H1 (cell line): ENCODE measurements around the gene SRXN1. TPM values are rescaled to one million over a fixed set of nuclear protein-coding genes. Genes with fewer than 3 reads are reported as not detected.

ENCODE experiments used
- CTCF ChIA-PET: fragments of 300-600 bp; sonication (Branson Sonifier 250); formaldehyde crosslinking; loops from one replicate; lab custom pipeline; 2021; ENCODE audit not compliant: partially characterized antibody; lab: Charles Lee
- POLR2A ChIA-PET: fragments of 300-600 bp; sonication (Branson Sonifier 250); formaldehyde crosslinking; loops from one replicate; lab custom pipeline; 2021; ENCODE audit warnings: inconsistent platforms; ENCODE audit not compliant: partially characterized antibody; lab: Charles Lee
- DNase-seq, 2 experiments: peaks; one replicate each; pipeline versions ENCODE4 v3.0.0 to v3.0.0-alpha.2; 2010 to 2022; ENCODE audit warnings: low spot score in 2 of 2, low read depth in 1 of 2, mixed read lengths in 1 of 2
- FAIRE-seq: peaks from 2 replicates; lab custom pipeline; 2011; peaks lifted over from hg19 to GRCh38; lab: Jason Lieb, UNC
- H2AFZ ChIP-seq: 2 replicates; pipeline ENCODE4 v1.8.1; 2012; ENCODE audit warnings: low read length, inconsistent platforms
- H2AK5ac ChIP-seq: 2 replicates; pipeline ENCODE4 v1.6.1; 2013; ENCODE audit warnings: low read depth, low read length
- H2BK120ac ChIP-seq: replicated peaks from 2 replicates; pipeline ENCODE3; 2013; ENCODE audit warnings: low read depth, low read length, inconsistent platforms
- H2BK12ac ChIP-seq: 2 replicates; pipeline ENCODE4 v1.6.1; 2013; ENCODE audit warnings: low read depth, low read length
- H2BK15ac ChIP-seq: 2 replicates; pipeline ENCODE4 v1.6.1; 2013; ENCODE audit warnings: low read length
- H2BK20ac ChIP-seq: 2 replicates; pipeline ENCODE4 v1.6.1; 2013; ENCODE audit warnings: low read length
- H2BK5ac ChIP-seq: 2 replicates; pipeline ENCODE4 v1.6.1; 2013; ENCODE audit warnings: low read depth, low read length
- H3K14ac ChIP-seq: 2 replicates; pipeline ENCODE4 v1.6.1; 2013; ENCODE audit warnings: inconsistent platforms; ENCODE audit not compliant: insufficient read length
- H3K18ac ChIP-seq: 2 replicates; pipeline ENCODE4 v1.6.1; 2013; ENCODE audit warnings: low read length; ENCODE audit errors: extremely low read depth
- H3K23ac ChIP-seq: 2 replicates; pipeline ENCODE4 v1.6.1; 2013; ENCODE audit warnings: inconsistent platforms; ENCODE audit not compliant: insufficient read length
- H3K23me2 ChIP-seq: 2 replicates; pipeline ENCODE4 v1.6.1; 2013; ENCODE audit warnings: low read depth, low read length
- H3K27ac ChIP-seq: 2 replicates; pipeline ENCODE4 v1.6.1; 2011; ENCODE audit warnings: low read depth, low read length, inconsistent platforms
- H3K27me3 ChIP-seq, 4 experiments: replicated peaks in 1 of 4; 1 replicate in 1 of 4; 2 replicates in 3 of 4; pipeline versions ENCODE4 v1.6.1 to v1.8.1; 2011 to 2013; ENCODE audit warnings: low read length in 3 of 4, mild to moderate bottlenecking in 3 of 4, inconsistent platforms in 2 of 4, mixed read lengths in 2 of 4, moderate library complexity in 1 of 4; ENCODE audit not compliant: control insufficient read depth in 3 of 4, insufficient read depth in 3 of 4; ENCODE audit errors: extremely low read depth in 1 of 4
- H3K36me3 ChIP-seq, 4 experiments: 2 replicates each; pipeline versions ENCODE4 v1.6.1 to v1.8.1; 2011 to 2013; ENCODE audit warnings: mild to moderate bottlenecking in 4 of 4, low read length in 3 of 4, moderate library complexity in 2 of 4, control low read depth in 1 of 4, inconsistent platforms in 1 of 4; ENCODE audit not compliant: insufficient read depth in 4 of 4, control insufficient read depth in 2 of 4
- H3K4ac ChIP-seq: replicated peaks from 2 replicates; pipeline ENCODE3; 2013; ENCODE audit warnings: low read length, low read depth, mixed read lengths, inconsistent platforms; ENCODE audit not compliant: insufficient read length
- H3K4me1 ChIP-seq, 4 experiments: replicated peaks in 1 of 4; 1 replicate in 1 of 4; 2 replicates in 3 of 4; pipeline versions ENCODE4 v1.6.1 to v1.8.1; 2011 to 2013; ENCODE audit warnings: low read length in 3 of 4, inconsistent platforms in 2 of 4, mixed read lengths in 1 of 4; ENCODE audit not compliant: insufficient read depth in 4 of 4, control insufficient read depth in 3 of 4
- H3K4me2 ChIP-seq, 2 experiments: 2 replicates each; pipeline versions ENCODE4 v1.6.1 to v1.8.1; 2011 to 2013; ENCODE audit warnings: low read depth in 2 of 2, low read length in 2 of 2, control low read depth in 1 of 2, inconsistent platforms in 1 of 2, mild to moderate bottlenecking in 1 of 2; ENCODE audit not compliant: insufficient read depth in 1 of 2
- H3K4me3 ChIP-seq, 4 experiments: fragments of 200-600, 300-600 bp in 1 of 4; sonication (generic), shearing (Covaris generic), sonication (Bioruptor Twin) in 1 of 4; 2 replicates each; pipeline versions ENCODE4 v1.5.1 to v1.8.1; 2011 to 2016; ENCODE audit warnings: low read length in 4 of 4, low read depth in 3 of 4, control low read depth in 2 of 4, inconsistent platforms in 2 of 4, mild to moderate bottlenecking in 2 of 4, mixed read lengths in 1 of 4, moderate library complexity in 1 of 4; ENCODE audit not compliant: insufficient read depth in 2 of 4; ENCODE audit errors: extremely low read depth in 1 of 4
- H3K56ac ChIP-seq: replicated peaks from 2 replicates; pipeline ENCODE3; 2013; ENCODE audit warnings: low read depth, mild to moderate bottlenecking, mixed read lengths, low read length, inconsistent platforms; ENCODE audit not compliant: insufficient read length
- H3K79me1 ChIP-seq: 2 replicates; pipeline ENCODE4 v1.6.1; 2013; ENCODE audit warnings: low read depth, low read length, control low read depth
- H3K79me2 ChIP-seq, 2 experiments: 2 replicates each; pipeline versions ENCODE4 v1.6.1 to v1.8.1; 2012 to 2013; ENCODE audit warnings: low read length in 2 of 2, mild to moderate bottlenecking in 2 of 2, inconsistent platforms in 1 of 2; ENCODE audit not compliant: insufficient read depth in 2 of 2, control insufficient read depth in 1 of 2
- H3K9ac ChIP-seq, 4 experiments: replicated peaks in 1 of 4; 1 replicate in 1 of 4; 2 replicates in 3 of 4; pipeline versions ENCODE4 v1.6.1 to v1.8.1; 2011 to 2013; ENCODE audit warnings: low read depth in 3 of 4, low read length in 3 of 4, control low read depth in 2 of 4, mild to moderate bottlenecking in 2 of 4, moderate library complexity in 2 of 4, inconsistent platforms in 1 of 4; ENCODE audit errors: extremely low read depth in 1 of 4
- H3K9me3 ChIP-seq, 2 experiments: 2 replicates each; pipeline versions ENCODE4 v1.6.1 to v1.8.1; 2012 to 2013; ENCODE audit warnings: mild to moderate bottlenecking in 2 of 2, moderate library complexity in 2 of 2, control low read depth in 1 of 2, inconsistent platforms in 1 of 2, low read depth in 1 of 2, low read length in 1 of 2, mixed read lengths in 1 of 2; ENCODE audit not compliant: insufficient read depth in 2 of 2
- H4K20me1 ChIP-seq, 2 experiments: replicated peaks in 1 of 2; 2 replicates each; pipeline versions ENCODE3 to v1.8.1; 2011 to 2013; ENCODE audit warnings: inconsistent platforms in 2 of 2, low read length in 2 of 2, mild to moderate bottlenecking in 1 of 2; ENCODE audit not compliant: insufficient read depth in 2 of 2, control insufficient read depth in 1 of 2
- H4K5ac ChIP-seq: 2 replicates; pipeline ENCODE4 v1.6.1; 2013; ENCODE audit warnings: low read length, low read depth, mixed read lengths, inconsistent platforms; ENCODE audit not compliant: insufficient read length
- H4K8ac ChIP-seq: 2 replicates; pipeline ENCODE4 v1.8.0; 2013; ENCODE audit warnings: mild to moderate bottlenecking, moderate library complexity, low read length, inconsistent platforms; ENCODE audit not compliant: insufficient read depth; ENCODE audit errors: extremely low read depth
- H4K91ac ChIP-seq: replicated peaks from 2 replicates; pipeline ENCODE3; 2013; ENCODE audit warnings: low read length, mixed read lengths, inconsistent platforms; ENCODE audit not compliant: insufficient read length
- WGBS, 2 experiments: shearing (Covaris generic) in 1 of 2; methylation state at CpG; one replicate each; pipeline versions ENCODE4 v1.1.6 to v1.1.7; 2013 to 2015; ENCODE audit warnings: low lambda C conversion rate in 2 of 2, mixed read lengths in 2 of 2, inconsistent platforms in 1 of 2, low coverage in 1 of 2, missing lambda C conversion rate in 1 of 2; ENCODE audit not compliant: insufficient replicate concordance in 2 of 2, insufficient coverage in 1 of 2, insufficient read length in 1 of 2; ENCODE audit errors: extremely low coverage in 1 of 2, missing lambda C conversion rate in 1 of 2; 5-methylcytosine and 5-hydroxymethylcytosine counted together
- polyA plus RNA-seq, 7 experiments: library from polyadenylated mRNA; depleted of rRNA in 3 of 7; stranded (reverse) in 5 of 7; unstranded in 2 of 7; fragments of >200 nt in 5 of 7; fragments of 200-250 nt in 2 of 7; gene quantifications; 1 replicate in 5 of 7; 2 replicates in 1 of 7; 4 replicates in 1 of 7; pipeline versions ENCODE4 v1.2.1 to v1.2.3, GENCODE V29; 2011 to 2013; ENCODE audit warnings: missing spikeins in 2 of 7, mixed read lengths in 2 of 7
- total RNA-seq: library from RNA; stranded (reverse); fragmentation: NEBNext Ultra II Directional; extraction: Animal tissue kit (Norgen Biotek cat#: 25700); gene quantifications from 2 replicates; pipeline ENCODE4 v1.2.1, GENCODE V29; 2021

SRXN1 gene
- total and polyA plus RNA-seq, 2 of the 8 experiments (the other 6 are each of a cell fraction or from before 2014, with no cell fraction given) = 12.2 to 15.8 TPM

DNA sequence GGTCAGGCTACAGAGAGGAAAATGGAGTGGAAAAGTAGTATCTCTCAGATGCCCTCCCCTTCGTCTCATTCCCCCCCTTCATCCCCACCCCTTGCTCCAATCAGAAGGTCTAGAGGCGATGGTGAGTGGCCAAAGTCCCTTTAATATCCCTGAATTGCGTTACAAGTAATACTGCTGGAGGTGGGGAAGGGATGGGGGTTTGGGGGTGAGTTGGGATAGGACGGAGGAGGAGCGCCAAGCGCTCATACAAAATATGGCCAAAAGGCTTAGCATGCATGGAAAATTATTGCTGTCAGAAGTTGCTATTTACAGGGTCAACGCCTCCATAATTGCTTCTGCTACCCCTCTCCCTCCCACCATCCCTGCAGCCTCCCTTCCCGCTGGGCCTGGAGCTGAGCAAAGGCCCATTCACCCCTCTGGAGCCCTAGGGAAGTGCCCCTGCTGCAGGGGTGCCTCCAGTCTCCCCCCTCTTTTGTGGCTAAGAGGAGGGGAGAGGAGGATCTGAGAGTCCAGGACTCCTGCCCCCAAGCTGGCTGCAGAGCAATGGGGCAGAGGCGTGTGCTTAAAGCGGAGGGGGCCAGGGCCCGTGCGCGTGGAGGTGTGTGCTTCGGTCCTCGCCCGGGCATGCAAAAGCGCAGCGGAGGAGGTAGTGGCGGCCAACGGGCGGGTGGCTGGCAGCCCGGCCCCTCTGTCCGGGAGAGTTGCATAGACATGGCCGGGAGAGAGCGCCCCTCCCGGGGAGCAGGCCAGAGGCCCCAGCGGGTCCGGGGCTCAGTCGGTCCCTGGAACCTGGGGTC is 8.7 kb upstream of the SRXN1 start:
- no peak overlapping the region for H3K14ac ChIP-seq
- H3K4me1 ChIP-seq = peaks cover 23 to 49% (median 35%) of the 10 kb centered on the region in 4 experiments
- H2BK120ac ChIP-seq = peak overlapping the region; percentile 91
- no peaks in the 10 kb centered on the region for H3K9me3 ChIP-seq
- no peaks in the 10 kb centered on the region for H3K79me2 ChIP-seq
- peaks cover 3% of the 10 kb centered on the region for H3K23me2 ChIP-seq
- H4K8ac ChIP-seq = no peak overlapping the region; the same call in 1 of the 2 replicates
- no peak overlapping the region for H3K27ac ChIP-seq
- peak in 1 of 2 experiments; percentile 70 for DNase-seq
- H2BK12ac ChIP-seq = peak overlapping the region; percentile 97; the same call in 1 of the 2 replicates
- 0 out of 2 replicates have a peak overlapping the region, but pooled peaks have one; percentile 61 for H2AFZ ChIP-seq
- ChIA-PET CTCF (interaction anchor here (0.9 to 11.1 kb wide), 9 partner anchors 8 to 78 kb away, joined by 3 to 157 read pairs (median 5); partner anchors contain the start of genes SCRT2 and SRXN1), POLR2A (interaction anchor here (1.3 to 4.5 kb wide), 2 partner anchors 9 to 10 kb away, joined by 3 to 19 read pairs; partner anchors contain the start of gene SRXN1)
- 21% methylated on average over 21 of the region's 29 CpGs; no CpG with 5 or more reads in 1 of the 2 experiments for WGBS, 2 experiments
- no peaks in the 10 kb centered on the region for H4K20me1 ChIP-seq
- peak overlapping the region; percentile 91 for H4K91ac ChIP-seq
- peak overlapping the region; percentile 75 for H3K4ac ChIP-seq
- peak overlapping the region; percentile 96; the same call in 1 of the 2 replicates for H2AK5ac ChIP-seq
- H2BK20ac ChIP-seq = peak overlapping the region; percentile 96
- H2BK15ac ChIP-seq = peak overlapping the region; percentile 63; the same call in 1 of the 2 replicates
- peaks cover 8 to 38% (median 26%) of the 10 kb centered on the region in 4 experiments for H3K27me3 ChIP-seq
- no peak overlapping the region for H3K56ac ChIP-seq
- H3K79me1 ChIP-seq = no peaks in the 10 kb centered on the region
- H3K23ac ChIP-seq = no peak overlapping the region
- FAIRE-seq = no peak
- peak overlapping the region; percentile 68 for H4K5ac ChIP-seq
- H2BK5ac ChIP-seq = peak overlapping the region; percentile 86; the same call in 1 of the 2 replicates
- no peak overlapping the region for H3K9ac ChIP-seq
- H3K4me2 ChIP-seq = peak overlapping the region; percentile 52 to 58
- peak overlapping the region in 1 of 4 experiments; percentile 47; a peak in 4 of 8 replicates for H3K4me3 ChIP-seq
- peak overlapping the region; percentile 93 for H3K18ac ChIP-seq
- H3K36me3 ChIP-seq = no peaks in the 10 kb centered on the region
